ENCODE data around the gene SAP30BP.

The SAP30BP gene

DNA sequence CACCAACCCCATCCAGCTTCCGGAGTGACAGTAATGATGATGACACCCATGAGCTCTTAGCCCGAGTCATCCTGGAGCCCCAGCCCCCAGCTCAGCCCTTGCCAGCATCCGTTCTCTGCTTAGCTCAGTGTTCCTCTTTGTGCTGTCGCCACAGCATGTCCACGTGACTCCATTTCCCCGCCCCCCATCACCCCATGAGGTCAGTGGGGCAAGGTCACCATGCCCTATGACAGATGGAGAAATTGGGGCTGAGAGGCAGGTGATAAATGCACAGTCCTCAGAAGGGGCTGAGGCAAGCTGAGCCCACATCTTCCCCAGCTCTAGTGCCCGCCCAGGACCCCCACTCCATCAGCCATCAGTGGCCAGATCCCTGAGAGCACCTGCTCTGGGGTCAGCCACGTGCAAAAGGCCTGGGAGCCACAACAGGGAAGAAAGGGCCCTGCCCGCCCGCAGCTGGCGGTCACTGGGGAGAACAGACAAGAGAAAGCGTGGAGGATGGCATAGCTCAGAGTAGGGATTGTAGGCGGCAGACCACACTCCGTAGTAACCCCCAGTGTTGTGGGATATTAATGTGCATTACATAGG is 71.2 kb downstream of the SAP30BP start:
- Histone ChIP-seq H2AFZ (ENCODE audit: low read depth, low read length) (no peak overlapping the region), H3K4me3 (ENCODE audit: low read length) (no peak overlapping the region), H3K4me1 (ENCODE audit: insufficient read depth, low read length) (peaks cover 4% of the 10 kb centered on the region), H3K27me3 (ENCODE audit: insufficient read depth, low read length) (peaks cover 3% of the 10 kb centered on the region), H3K9me3 (ENCODE audit: low read length) (no peaks in the 10 kb centered on the region), H3K36me3 (ENCODE audit: insufficient read depth, low read length) (no peaks in the 10 kb centered on the region)

DNA sequence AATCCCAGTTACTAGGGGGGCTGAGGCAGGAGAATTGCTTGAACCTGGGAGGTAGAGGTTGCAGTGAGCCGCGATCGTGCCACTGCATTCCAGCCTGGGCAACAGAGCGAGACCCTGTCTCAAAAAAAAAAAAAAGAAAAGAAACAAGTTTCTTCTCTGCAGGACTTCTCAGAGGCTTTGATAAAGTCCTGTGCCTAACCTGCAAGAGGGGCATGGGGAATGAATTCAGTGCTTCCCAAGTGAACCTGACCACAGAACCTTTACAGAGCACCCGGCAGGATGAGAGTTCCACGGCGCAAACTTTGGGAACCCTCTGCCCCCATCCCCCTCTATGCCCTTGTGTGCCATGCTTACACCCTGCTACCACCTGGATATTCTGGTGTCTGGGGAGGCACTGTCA is 72.0 kb downstream of the SAP30BP start:
- Histone ChIP-seq H2AFZ (ENCODE audit: low read depth, low read length) (no peak overlapping the region), H3K9me3 (ENCODE audit: low read length) (no peaks in the 10 kb centered on the region), H3K4me1 (ENCODE audit: insufficient read depth, low read length) (peaks cover 4% of the 10 kb centered on the region), H3K4me3 (ENCODE audit: low read length) (no peak overlapping the region), H3K36me3 (ENCODE audit: insufficient read depth, low read length) (no peaks in the 10 kb centered on the region), H3K27me3 (ENCODE audit: insufficient read depth, low read length) (peaks cover 7% of the 10 kb centered on the region)

DNA sequence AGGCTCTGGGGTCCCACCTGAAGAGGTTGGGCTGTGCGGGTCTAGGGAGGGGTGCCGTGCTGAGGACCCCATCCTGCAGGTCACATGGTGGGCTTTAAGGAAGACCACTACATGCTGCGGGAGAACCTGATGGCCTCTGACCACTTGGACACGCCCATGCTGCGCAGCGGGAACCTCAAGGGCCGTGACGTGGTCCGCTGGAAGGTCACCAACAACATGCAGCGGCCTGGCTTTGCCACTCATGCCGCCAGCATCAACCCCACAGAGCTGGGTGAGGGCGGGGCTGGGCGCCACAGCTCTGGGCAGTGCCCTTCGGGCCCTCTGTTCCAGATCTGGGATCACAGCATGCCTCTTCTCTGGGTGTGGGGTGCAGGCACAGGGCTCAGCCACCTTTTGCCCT is 72.7 kb downstream of the SAP30BP start:
- Histone ChIP-seq H3K9me3 (ENCODE audit: low read length) (no peaks in the 10 kb centered on the region), H2AFZ (ENCODE audit: low read depth, low read length) (no peak overlapping the region), H3K4me1 (ENCODE audit: insufficient read depth, low read length) (peaks cover 4% of the 10 kb centered on the region), H3K36me3 (ENCODE audit: insufficient read depth, low read length) (no peaks in the 10 kb centered on the region), H3K27me3 (ENCODE audit: insufficient read depth, low read length) (peaks cover 8% of the 10 kb centered on the region), H3K4me3 (ENCODE audit: low read length) (no peak overlapping the region)

DNA sequence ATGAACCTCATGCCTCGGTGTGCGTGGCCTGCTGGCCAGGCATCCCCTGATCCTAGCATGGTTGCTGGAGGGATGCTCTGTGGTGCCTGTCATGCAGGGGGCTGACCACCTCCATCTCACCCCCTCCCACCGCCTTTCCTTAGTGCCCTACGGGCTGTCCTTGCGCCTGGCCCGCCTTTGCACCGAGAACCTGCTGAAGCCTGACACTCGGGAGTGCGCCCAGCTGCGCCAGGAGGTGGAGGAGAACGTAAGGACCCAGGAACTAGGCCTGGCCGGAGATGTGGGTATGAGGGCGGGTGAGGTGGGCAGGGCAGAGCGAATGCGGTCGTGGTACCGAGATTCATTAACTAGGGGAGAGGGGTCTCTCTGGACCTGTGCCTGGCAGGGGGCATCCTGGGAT is 73.1 kb downstream of the SAP30BP start:
- H3K4me1 ChIP-seq (ENCODE audit: insufficient read depth, low read length), result peaks cover 4% of the 10 kb centered on the region
- H3K27me3 ChIP-seq (ENCODE audit: insufficient read depth, low read length), result peaks cover 8% of the 10 kb centered on the region
- no peaks in the 10 kb centered on the region for H3K36me3 ChIP-seq (ENCODE audit: insufficient read depth, low read length)
- no peak overlapping the region for H3K4me3 ChIP-seq (ENCODE audit: low read length)
- H3K9me3 ChIP-seq (ENCODE audit: low read length), result no peaks in the 10 kb centered on the region
- H2AFZ ChIP-seq (ENCODE audit: low read depth, low read length), result no peak overlapping the region

DNA sequence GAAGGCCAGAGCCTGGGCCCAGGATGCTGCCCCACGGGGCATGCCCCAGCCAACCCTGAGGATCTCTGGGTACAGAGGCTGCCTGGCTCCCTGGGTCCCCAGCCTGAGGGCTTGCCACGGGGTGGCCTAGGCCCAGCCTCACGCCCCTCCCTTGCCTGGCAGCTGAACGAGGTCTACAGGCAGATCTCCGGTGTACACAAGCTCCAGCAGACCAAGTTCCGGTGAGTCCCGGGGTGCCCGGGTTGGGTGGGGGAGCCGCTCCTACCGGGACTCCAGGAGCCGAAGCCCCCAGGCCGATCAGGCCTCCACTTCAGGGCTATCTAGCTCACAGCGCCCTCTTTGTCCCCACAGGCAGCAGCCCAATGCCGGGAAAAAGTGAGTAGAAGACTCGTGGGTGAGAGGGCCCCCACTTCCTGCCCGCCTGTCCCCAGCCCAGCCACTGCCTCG is 73.5 kb downstream of the SAP30BP start:
- no peaks in the 10 kb centered on the region for H3K9me3 ChIP-seq (ENCODE audit: low read length)
- no peaks in the 10 kb centered on the region for H3K36me3 ChIP-seq (ENCODE audit: insufficient read depth, low read length)
- H3K4me3 ChIP-seq (ENCODE audit: low read length), result no peak overlapping the region
- peaks cover 8% of the 10 kb centered on the region for H3K27me3 ChIP-seq (ENCODE audit: insufficient read depth, low read length)
- H2AFZ ChIP-seq (ENCODE audit: low read depth, low read length), result no peak overlapping the region
- peaks cover 4% of the 10 kb centered on the region for H3K4me1 ChIP-seq (ENCODE audit: insufficient read depth, low read length)

DNA sequence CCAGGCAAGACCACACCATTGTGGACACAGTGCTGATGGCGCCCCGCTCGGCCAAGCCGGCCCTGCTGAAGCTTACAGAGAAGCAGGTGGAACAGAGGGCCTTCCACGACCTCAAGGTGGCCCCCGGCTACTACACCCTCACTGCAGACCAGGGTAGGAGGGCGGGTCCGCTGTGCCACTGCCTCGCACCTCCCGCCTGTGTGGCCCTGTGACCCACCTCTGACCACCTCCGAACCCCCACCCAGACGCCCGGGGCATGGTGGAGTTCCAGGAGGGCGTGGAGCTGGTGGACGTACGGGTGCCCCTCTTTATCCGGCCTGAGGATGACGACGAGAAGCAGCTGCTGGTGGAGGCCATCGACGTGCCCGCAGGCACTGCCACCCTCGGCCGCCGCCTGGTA is 75.2 kb downstream of the SAP30BP start:
- no peak overlapping the region for H2AFZ ChIP-seq (ENCODE audit: low read depth, low read length)

DNA sequence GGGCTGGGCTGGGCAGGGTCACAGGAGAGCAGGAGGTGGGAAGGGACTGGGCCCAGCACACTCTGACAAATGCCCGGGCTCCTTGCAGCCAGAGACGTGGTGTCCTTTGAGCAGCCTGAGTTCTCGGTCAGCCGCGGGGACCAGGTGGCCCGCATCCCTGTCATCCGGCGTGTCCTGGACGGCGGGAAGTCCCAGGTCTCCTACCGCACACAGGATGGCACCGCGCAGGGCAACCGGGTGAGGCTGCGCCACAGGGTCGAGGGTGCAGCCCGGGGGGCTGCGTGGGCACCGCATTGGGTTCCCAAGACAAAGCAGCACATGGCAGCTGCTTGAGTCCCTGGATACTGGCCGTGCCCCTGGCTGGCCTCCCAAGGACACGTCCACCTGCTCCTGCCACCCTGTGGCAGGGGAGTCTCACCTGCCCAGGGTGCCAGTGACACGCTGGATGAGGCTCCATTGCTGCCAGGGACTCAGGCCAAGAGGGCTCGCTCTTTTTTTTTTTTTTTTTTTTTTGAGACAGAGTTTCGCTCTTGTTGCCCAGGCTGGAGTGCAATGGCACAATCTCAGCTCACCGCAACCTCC is 76.6 kb downstream of the SAP30BP start:
- H3K4me3 ChIP-seq (ENCODE audit: low read length), result no peak overlapping the region
- H2AFZ ChIP-seq (ENCODE audit: low read depth, low read length), result no peak overlapping the region
- H3K9me3 ChIP-seq (ENCODE audit: low read length), result no peaks in the 10 kb centered on the region
- peaks cover 8% of the 10 kb centered on the region for H3K27me3 ChIP-seq (ENCODE audit: insufficient read depth, low read length)
- no peaks in the 10 kb centered on the region for H3K36me3 ChIP-seq (ENCODE audit: insufficient read depth, low read length)
- H3K4me1 ChIP-seq (ENCODE audit: insufficient read depth, low read length), result no peaks in the 10 kb centered on the region

More for the DNA sequence above, 75.2 kb downstream of the SAP30BP start:
- H3K4me3 ChIP-seq (ENCODE audit: low read length), result no peak overlapping the region
- no peaks in the 10 kb centered on the region for H3K36me3 ChIP-seq (ENCODE audit: insufficient read depth, low read length)
- peaks cover 8% of the 10 kb centered on the region for H3K27me3 ChIP-seq (ENCODE audit: insufficient read depth, low read length)
- H3K4me1 ChIP-seq (ENCODE audit: insufficient read depth, low read length), result peaks cover 4% of the 10 kb centered on the region
- no peaks in the 10 kb centered on the region for H3K9me3 ChIP-seq (ENCODE audit: low read length)

DNA sequence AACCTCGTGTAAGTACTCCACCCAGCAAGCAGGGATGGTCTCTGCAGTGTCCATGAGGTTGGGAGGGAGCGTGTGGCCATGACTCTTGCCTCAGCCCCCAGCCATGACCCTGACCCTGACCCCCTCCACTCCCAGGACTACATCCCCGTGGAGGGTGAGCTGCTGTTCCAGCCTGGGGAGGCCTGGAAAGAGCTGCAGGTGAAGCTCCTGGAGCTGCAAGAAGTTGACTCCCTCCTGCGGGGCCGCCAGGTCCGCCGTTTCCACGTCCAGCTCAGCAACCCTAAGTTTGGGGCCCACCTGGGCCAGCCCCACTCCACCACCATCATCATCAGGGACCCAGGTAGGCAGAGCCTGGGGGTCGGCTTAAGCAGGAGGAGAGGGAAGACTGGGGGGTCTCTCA is 81.6 kb downstream of the SAP30BP start:
- H3K4me1 ChIP-seq (ENCODE audit: insufficient read depth, low read length), result no peaks in the 10 kb centered on the region
- H3K36me3 ChIP-seq (ENCODE audit: insufficient read depth, low read length), result no peaks in the 10 kb centered on the region

DNA sequence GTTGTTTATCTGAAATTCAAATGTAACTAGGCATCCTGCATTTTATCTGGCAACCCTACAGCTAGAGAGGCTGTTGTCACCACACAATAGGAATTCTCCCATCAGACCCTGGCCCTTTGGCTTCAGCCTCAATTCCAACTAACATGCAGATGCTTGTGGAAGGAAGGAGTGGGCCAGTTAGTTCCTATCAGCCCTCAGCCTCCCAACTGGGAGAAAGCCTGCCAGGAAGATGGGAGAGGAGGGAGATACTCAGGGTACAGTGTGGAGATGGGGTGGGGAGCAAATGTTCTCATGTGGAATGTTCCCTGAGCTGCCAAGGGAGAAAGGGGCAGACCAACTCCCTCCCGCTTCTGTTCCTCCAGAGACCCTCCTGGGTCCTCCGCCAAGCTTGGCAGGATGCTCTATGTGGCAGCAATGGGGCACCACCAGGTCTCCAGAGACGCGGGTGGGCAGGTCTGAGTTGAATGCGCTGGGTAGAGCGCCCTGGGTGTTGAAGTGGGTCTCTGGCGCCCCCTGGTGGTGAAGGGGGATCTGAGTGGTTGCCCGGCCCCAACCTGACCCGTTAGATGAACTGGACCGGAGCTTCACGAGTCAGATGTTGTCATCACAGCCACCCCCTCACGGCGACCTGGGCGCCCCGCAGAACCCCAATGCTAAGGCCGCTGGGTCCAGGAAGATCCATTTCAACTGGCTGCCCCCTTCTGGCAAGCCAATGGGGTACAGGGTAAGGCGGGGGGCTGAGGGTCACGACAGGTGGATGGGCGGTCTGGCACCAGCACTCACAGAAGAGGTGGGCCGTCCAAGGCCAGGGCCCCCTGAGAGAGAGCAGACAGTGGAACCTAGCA is 82.6 kb downstream of the SAP30BP start:
- Histone ChIP-seq H3K9me3 (ENCODE audit: low read length) (no peaks in the 10 kb centered on the region), H3K27me3 (ENCODE audit: insufficient read depth, low read length) (no peaks in the 10 kb centered on the region), H3K36me3 (ENCODE audit: insufficient read depth, low read length) (no peaks in the 10 kb centered on the region)

More for the DNA sequence above, 81.6 kb downstream of the SAP30BP start:
- no peak overlapping the region for H3K4me3 ChIP-seq (ENCODE audit: low read length)
- H2AFZ ChIP-seq (ENCODE audit: low read depth, low read length), result no peak overlapping the region
- no peaks in the 10 kb centered on the region for H3K9me3 ChIP-seq (ENCODE audit: low read length)
- H3K27me3 ChIP-seq (ENCODE audit: insufficient read depth, low read length), result peaks cover 2% of the 10 kb centered on the region

DNA sequence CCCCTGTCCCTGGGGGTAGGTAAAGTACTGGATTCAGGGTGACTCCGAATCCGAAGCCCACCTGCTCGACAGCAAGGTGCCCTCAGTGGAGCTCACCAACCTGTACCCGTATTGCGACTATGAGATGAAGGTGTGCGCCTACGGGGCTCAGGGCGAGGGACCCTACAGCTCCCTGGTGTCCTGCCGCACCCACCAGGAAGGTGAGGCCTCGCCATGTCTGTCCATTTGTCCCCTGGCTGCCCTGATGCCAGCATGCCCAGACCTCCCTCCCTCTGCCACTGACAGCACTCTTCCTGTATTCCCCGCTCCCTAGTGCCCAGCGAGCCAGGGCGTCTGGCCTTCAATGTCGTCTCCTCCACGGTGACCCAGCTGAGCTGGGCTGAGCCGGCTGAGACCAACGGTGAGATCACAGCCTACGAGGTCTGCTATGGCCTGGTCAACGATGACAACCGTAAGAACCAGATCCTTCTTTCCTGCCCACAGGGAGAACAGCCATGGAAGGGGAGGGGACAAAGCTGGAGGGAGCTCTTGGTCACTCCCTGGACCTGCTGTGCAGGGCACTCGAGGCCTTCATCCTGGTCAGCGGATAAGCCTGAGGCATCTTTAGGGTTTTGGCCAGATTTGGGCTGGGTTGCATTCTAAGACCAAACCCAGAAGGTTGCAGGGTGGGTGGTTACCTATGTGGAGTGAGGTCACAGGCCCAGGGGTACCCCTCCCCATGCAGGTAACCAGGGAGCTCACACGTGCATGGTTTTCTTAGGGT is 83.7 kb downstream of the SAP30BP start:
- Histone ChIP-seq H3K9me3 (ENCODE audit: low read length) (no peaks in the 10 kb centered on the region), H3K4me1 (ENCODE audit: insufficient read depth, low read length) (no peaks in the 10 kb centered on the region), H2AFZ (ENCODE audit: low read depth, low read length) (no peak overlapping the region), H3K36me3 (ENCODE audit: insufficient read depth, low read length) (no peaks in the 10 kb centered on the region), H3K4me3 (ENCODE audit: low read length) (no peak overlapping the region), H3K27me3 (ENCODE audit: insufficient read depth, low read length) (no peaks in the 10 kb centered on the region)

More for the DNA sequence above, 82.6 kb downstream of the SAP30BP start:
- Histone ChIP-seq H3K4me1 (ENCODE audit: insufficient read depth, low read length) (no peaks in the 10 kb centered on the region), H2AFZ (ENCODE audit: low read depth, low read length) (no peak overlapping the region), H3K4me3 (ENCODE audit: low read length) (no peak overlapping the region)

DNA sequence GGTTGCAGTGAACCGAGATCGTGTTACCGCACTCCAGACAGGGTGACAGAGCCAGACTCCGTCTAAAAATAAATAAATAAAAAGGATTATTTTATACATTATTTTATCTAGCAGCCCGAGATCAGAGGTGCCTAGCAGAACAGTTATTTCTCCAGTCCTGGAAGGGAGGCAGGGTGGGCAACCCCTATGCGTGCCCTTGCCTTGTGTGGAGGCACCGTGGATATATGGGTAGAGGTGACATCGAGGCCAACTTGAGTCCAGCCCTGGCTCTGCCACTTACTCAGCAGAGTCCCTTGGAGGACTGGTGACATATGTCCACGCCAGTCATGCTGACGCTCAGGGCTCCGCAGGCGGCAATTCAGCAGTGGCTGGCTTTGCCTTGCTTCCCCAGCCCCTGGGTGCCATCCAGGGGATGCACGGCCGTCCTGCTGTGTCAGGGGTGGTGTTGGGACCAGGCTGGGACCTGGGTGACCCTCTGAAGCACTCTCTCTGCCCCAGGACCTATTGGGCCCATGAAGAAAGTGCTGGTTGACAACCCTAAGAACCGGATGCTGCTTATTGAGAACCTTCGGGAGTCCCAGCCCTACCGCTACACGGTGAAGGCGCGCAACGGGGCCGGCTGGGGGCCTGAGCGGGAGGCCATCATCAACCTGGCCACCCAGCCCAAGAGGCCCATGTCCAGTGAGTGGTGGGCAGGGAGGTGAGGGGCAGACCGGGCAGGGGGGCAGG is 84.7 kb downstream of the SAP30BP start:
- no peak overlapping the region for H2AFZ ChIP-seq (ENCODE audit: low read depth, low read length)
- no peaks in the 10 kb centered on the region for H3K9me3 ChIP-seq (ENCODE audit: low read length)
- H3K4me1 ChIP-seq (ENCODE audit: insufficient read depth, low read length), result no peaks in the 10 kb centered on the region
- no peak overlapping the region for H3K4me3 ChIP-seq (ENCODE audit: low read length)
- H3K27me3 ChIP-seq (ENCODE audit: insufficient read depth, low read length), result no peaks in the 10 kb centered on the region
- H3K36me3 ChIP-seq (ENCODE audit: insufficient read depth, low read length), result no peaks in the 10 kb centered on the region

DNA sequence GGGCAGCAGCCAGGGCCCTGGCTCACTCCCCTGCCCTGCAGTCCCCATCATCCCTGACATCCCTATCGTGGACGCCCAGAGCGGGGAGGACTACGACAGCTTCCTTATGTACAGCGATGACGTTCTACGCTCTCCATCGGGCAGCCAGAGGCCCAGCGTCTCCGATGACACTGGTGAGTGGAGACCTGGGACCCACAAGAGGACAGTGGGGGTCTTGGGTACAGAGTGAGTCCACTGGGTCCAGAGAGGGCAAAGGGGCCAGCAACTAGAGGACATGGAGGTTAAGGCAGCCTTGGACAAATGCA is 85.2 kb downstream of the SAP30BP start:
- Histone ChIP-seq H2AFZ (ENCODE audit: low read depth, low read length) (no peak overlapping the region), H3K9me3 (ENCODE audit: low read length) (no peaks in the 10 kb centered on the region), H3K4me3 (ENCODE audit: low read length) (no peak overlapping the region), H3K36me3 (ENCODE audit: insufficient read depth, low read length) (no peaks in the 10 kb centered on the region), H3K4me1 (ENCODE audit: insufficient read depth, low read length) (no peaks in the 10 kb centered on the region), H3K27me3 (ENCODE audit: insufficient read depth, low read length) (no peaks in the 10 kb centered on the region)

Data from neuron (in vitro differentiated cells).